Measurements from ENCODE around the gene UCK1. TPM values are rescaled to one million over a fixed set of nuclear protein-coding genes. Genes with fewer than 3 reads are reported as not detected.

UCK1 gene
- total and polyA plus RNA-seq, 10 of the 15 experiments (the other 5 are each of a cell fraction or from before 2014, with no cell fraction given) = 0.31 to 27.0 (median 18.7) TPM

- H3K4me2 ChIP-seq (ENCODE audit: control insufficient read depth, insufficient read depth) = no peak overlapping the region
- H3K27ac ChIP-seq (ENCODE audit: control insufficient read depth, insufficient read depth) = no peak overlapping the region
- DNase-seq (ENCODE audit: low read depth, low spot score) = no peak
- POLR2A ChIA-PET = no interaction called here
- no peaks in the 10 kb centered on the region for H3K79me2 ChIP-seq (ENCODE audit: control insufficient read depth, insufficient read depth, low read length)
- ATAC-seq = no peak
- CTCF ChIA-PET = interaction anchor here (1.3 kb wide), 1 partner anchor 10 kb away, joined by 3 read pairs; no protein-coding TSS in a partner anchor
- H3K4me1 ChIP-seq (ENCODE audit: control insufficient read depth, insufficient read depth, low read length) = no peaks in the 10 kb centered on the region
- no peak for FAIRE-seq
- 98% methylated on average over 9 of the region's 9 CpGs for WGBS (ENCODE audit: insufficient coverage, insufficient replicate concordance, low lambda C conversion rate, missing lambda C conversion rate)
- H4K20me1 ChIP-seq (ENCODE audit: control insufficient read depth, insufficient read depth) = no peaks in the 10 kb centered on the region
- TF ChIP-seq RBBP5 (conservative IDR thresholded peaks at IDR 0.05) = no peak
- no peak for TF ChIP-seq SIN3A (IDR thresholded peaks at IDR 0.05; ENCODE audit: low read depth, low read length)
- TF ChIP-seq, protein P1, sequence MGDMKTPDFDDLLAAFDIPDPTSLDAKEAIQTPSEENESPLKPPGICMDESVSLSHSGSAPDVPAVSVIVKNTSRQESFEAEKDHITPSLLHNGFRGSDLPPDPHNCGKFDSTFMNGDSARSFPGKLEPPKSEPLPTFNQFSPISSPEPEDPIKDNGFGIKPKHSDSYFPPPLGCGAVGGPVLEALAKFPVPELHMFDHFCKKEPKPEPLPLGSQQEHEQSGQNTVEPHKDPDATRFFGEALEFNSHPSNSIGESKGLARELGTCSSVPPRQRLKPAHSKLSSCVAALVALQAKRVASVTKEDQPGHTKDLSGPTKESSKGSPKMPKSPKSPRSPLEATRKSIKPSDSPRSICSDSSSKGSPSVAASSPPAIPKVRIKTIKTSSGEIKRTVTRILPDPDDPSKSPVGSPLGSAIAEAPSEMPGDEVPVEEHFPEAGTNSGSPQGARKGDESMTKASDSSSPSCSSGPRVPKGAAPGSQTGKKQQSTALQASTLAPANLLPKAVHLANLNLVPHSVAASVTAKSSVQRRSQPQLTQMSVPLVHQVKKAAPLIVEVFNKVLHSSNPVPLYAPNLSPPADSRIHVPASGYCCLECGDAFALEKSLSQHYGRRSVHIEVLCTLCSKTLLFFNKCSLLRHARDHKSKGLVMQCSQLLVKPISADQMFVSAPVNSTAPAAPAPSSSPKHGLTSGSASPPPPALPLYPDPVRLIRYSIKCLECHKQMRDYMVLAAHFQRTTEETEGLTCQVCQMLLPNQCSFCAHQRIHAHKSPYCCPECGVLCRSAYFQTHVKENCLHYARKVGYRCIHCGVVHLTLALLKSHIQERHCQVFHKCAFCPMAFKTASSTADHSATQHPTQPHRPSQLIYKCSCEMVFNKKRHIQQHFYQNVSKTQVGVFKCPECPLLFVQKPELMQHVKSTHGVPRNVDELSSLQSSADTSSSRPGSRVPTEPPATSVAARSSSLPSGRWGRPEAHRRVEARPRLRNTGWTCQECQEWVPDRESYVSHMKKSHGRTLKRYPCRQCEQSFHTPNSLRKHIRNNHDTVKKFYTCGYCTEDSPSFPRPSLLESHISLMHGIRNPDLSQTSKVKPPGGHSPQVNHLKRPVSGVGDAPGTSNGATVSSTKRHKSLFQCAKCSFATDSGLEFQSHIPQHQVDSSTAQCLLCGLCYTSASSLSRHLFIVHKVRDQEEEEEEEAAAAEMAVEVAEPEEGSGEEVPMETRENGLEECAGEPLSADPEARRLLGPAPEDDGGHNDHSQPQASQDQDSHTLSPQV (IDR thresholded peaks at IDR 0.05) = no peak
- no peak for TF ChIP-seq MTA2 (IDR thresholded peaks at IDR 0.05; ENCODE audit: low read depth)
- no peak for TF ChIP-seq CBX5 (IDR thresholded peaks at IDR 0.05; ENCODE audit: low read depth)
- no peak for TF ChIP-seq SUZ12 (IDR thresholded peaks at IDR 0.05; ENCODE audit: unreplicated experiment)
- TF ChIP-seq MYC (IDR thresholded peaks at IDR 0.05; ENCODE audit: insufficient read depth, insufficient read length, insufficient replicate concordance, low read length, severe bottlenecking) = no peak
- TF ChIP-seq RB1 (IDR thresholded peaks at IDR 0.05; ENCODE audit: borderline replicate concordance) = no peak
- no peak for TF ChIP-seq ETV6 (conservative IDR thresholded peaks at IDR 0.05 in 1 of 2, IDR thresholded peaks at IDR 0.05 in 1 of 2; ENCODE audit: borderline replicate concordance in 1 of 2, low read depth in 1 of 2)
- no peak for TF ChIP-seq ZBTB4 (CRISPR knock-in tag; IDR thresholded peaks at IDR 0.05)
- no peak for TF ChIP-seq TCF3 (IDR thresholded peaks at IDR 0.05; ENCODE audit: borderline replicate concordance, insufficient read depth, low read depth, low read length)
- no peak for TF ChIP-seq SP1 (IDR thresholded peaks at IDR 0.05; ENCODE audit: low read depth, low read length)
- no peak for TF ChIP-seq POLR2A (IDR thresholded peaks at IDR 0.05; ENCODE audit: low read depth, low read length)
- no peak for TF ChIP-seq KAT2A (conservative IDR thresholded peaks at IDR 0.05; ENCODE audit: control insufficient read depth, low read depth, low read length)
- no peak for TF ChIP-seq MYB (IDR thresholded peaks at IDR 0.05; ENCODE audit: borderline replicate concordance, low read depth, low read length)
- no peak overlapping the region for H2AFZ ChIP-seq (ENCODE audit: control insufficient read depth, low read depth, low read length)
- intact Hi-C loops (cut with micrococcal nuclease; ENCODE audit: unreplicated experiment) = no loop called here
- in situ Hi-C loops (cut with MboI) = no loop called here
- H3K9ac ChIP-seq (ENCODE audit: control insufficient read depth, insufficient read depth, low read length) = no peak overlapping the region
- RAD21 ChIA-PET (ENCODE audit: unreplicated experiment) = interaction anchor here (0.7 kb wide), 1 partner anchor 258 kb away, joined by 4 read pairs; no protein-coding TSS in a partner anchor
- no peak overlapping the region for H3K4me3 ChIP-seq
- SMC1A ChIA-PET (ENCODE audit: uncharacterized antibody, unreplicated experiment) = no interaction called here
- H3K27me3 ChIP-seq (replicated peaks in 1 of 2; ENCODE audit: control insufficient read depth in 2 of 2, insufficient read depth in 2 of 2, low read length in 1 of 2) = no peaks in the 10 kb centered on the region
- BruUV-seq (replicated peaks) = no TSS peak
- no peaks in the 10 kb centered on the region for H3K9me3 ChIP-seq (replicated peaks; ENCODE audit: control insufficient read depth, insufficient read depth, low read length)
- peaks cover 67 to 75% of the 10 kb centered on the region in 2 experiments for H3K36me3 ChIP-seq (ENCODE audit: control insufficient read depth in 2 of 2, insufficient read depth in 2 of 2, low read length in 1 of 2)
Observed at GRCh38 chr9:131487001-131487400, 44.1 kb downstream of the UCK1 start.
